Activated naive CD4-positive, alpha-beta T cell treated with anti-CD3 and anti-CD28 coated beads for 36 hours (primary cell): Measurements from ENCODE around the gene TEAD2. TPM values are rescaled to one million over a fixed set of nuclear protein-coding genes. Genes with fewer than 3 reads are reported as not detected.
A peak's percentile ranks its signal among the peaks of the same experiment; 100 is the strongest.

ENCODE experiments used
- CTCF ChIA-PET: fragments of 350-600 bp; sonication (Branson Sonifier 250); formaldehyde crosslinking; loops from one replicate; lab custom pipeline; 2021; ENCODE audit warnings: antibody characterized with exemption; lab: Charles Lee
- DNase-seq: peaks from one replicate; pipeline ENCODE4 v3.0.0-alpha.2; 2020
- H3K27ac Mint-ChIP-seq: one replicate; pipeline ENCODE4 v1.8.0; 2021; ENCODE audit warnings: mild to moderate bottlenecking, mixed read lengths
- H3K27me3 Mint-ChIP-seq: one replicate; pipeline ENCODE4 v1.8.0; 2021; ENCODE audit warnings: low read depth, mixed read lengths
- H3K36me3 Mint-ChIP-seq: one replicate; pipeline ENCODE4 v1.8.0; 2021; ENCODE audit warnings: low read depth, mixed read lengths
- H3K4me1 Mint-ChIP-seq: one replicate; pipeline ENCODE4 v1.8.0; 2021; ENCODE audit warnings: low read depth, mixed read lengths
- H3K4me3 Mint-ChIP-seq: one replicate; pipeline ENCODE4 v1.8.0; 2021; ENCODE audit warnings: mild to moderate bottlenecking, moderate library complexity, mixed read lengths
- H3K9me3 Mint-ChIP-seq: one replicate; pipeline ENCODE4 v1.8.0; 2021; ENCODE audit warnings: mixed read lengths
- intact Hi-C: fragments of 100-400 bp; cut with micrococcal nuclease; formaldehyde crosslinking; loops from one replicate; pipeline ENCODE4 v1.15.1; 2023
- total RNA-seq, 2 experiments: library from RNA; stranded (reverse); gene quantifications; one replicate each; pipeline ENCODE4 v1.2.3, GENCODE V29; 2021

Gene TEAD2
- total RNA-seq = under 1 TPM in 1 of 2 experiments, not detected in 1; 0.20 TPM

- no peak for DNase-seq
- CTCF ChIA-PET = no interaction called here
- Mint-ChIP-seq H3K36me3 (no peaks in the 10 kb centered on the region), H3K9me3 (no peaks in the 10 kb centered on the region), H3K4me3 (peak within 1 kb of the TSS; percentile 34), H3K27me3 (peaks cover 10% of the 10 kb centered on the region), H3K4me1 (peaks cover 11% of the 10 kb centered on the region), H3K27ac (no peak within 1 kb of the TSS)
- intact Hi-C loops = loop anchor here (2.0 kb wide), 1 partner anchor 27 kb away; the partner anchor contains the start of gene CD37
Observed at GRCh38 chr19:49362048-49362928, at the start of gene TEAD2. Gene TEAD2 (minus strand): TSS chr19:49362416. CDS start chr19:49360075, 2,341 bp downstream.

DNA sequence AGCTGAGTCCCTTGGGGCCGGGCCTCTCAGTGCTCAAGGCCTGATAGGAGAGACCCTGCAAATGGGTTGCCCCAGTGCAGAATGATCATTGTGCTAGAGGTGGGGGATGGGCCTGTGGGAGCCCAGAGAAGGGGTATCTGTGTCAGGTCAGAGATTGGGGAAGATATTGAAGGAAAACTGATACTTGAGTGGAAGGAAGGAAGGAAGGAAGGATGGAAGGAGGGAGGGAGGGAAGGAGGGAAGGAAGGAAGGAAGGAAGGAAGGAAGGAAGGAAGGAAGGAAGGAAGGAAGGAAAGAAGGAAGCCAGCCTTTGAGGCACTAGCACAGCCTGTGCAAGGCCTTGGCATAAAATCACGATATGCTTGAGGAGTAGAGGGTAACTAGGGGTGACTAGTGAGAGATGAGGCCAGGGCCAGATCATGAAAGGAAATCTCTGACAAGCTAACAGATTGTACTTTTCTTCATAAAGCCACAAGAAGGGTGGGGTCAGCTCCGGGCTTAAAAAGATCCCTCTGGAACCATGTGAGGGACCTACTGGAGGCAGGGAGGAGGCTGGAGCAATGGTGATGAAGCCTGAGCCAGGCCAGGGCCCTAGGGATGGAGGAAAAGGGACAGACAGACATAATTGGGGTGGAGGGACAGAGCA is 49.6 kb upstream of the TEAD2 start:
- intact Hi-C loops = no loop called here
- H3K27me3 Mint-ChIP-seq = no peaks in the 10 kb centered on the region
- no peaks in the 10 kb centered on the region for H3K36me3 Mint-ChIP-seq
- no peak overlapping the region for H3K4me3 Mint-ChIP-seq
- H3K27ac Mint-ChIP-seq = no peak overlapping the region
- no peaks in the 10 kb centered on the region for H3K9me3 Mint-ChIP-seq
- H3K4me1 Mint-ChIP-seq = peaks cover 52% of the 10 kb centered on the region
- DNase-seq = no peak
- CTCF ChIA-PET = interaction anchor here (0.7 to 3.2 kb wide), 4 partner anchors 9 to 120 kb away, joined by 3 to 15 read pairs (median 4); no protein-coding TSS in a partner anchor

DNA sequence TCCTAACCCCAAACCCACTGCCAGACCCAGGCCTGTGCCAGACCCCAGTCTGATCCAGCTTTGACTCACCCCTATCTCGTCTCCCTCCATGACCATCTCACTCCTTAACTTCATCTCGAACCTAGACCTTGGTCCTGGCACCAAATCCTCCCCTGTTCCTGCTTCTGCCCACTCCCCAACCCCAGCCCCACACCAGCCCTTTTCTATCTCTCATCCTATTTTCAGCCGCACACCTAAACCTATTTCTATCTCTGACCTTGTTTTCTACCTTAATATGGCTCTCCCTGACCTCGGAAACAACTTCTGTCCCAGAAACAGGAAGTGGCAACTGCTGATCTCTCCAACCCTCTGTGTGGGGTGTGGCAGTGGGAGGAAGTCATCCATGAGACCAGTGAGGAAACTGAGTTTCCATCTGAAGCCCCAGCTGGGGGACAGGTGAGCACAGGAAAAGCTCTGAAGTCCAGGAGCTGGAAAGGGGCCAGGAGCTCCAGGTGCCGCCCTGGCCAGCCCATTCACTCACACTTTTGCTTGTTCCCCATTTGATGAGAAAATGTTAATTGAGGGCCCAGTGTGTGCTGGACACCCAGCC is 47.3 kb upstream of the TEAD2 start:
- CTCF ChIA-PET = interaction anchor here (0.6 to 3.2 kb wide), 8 partner anchors 12 to 211 kb away, joined by 3 to 15 read pairs (median 3); partner anchors contain the start of gene FLT3LG
- Mint-ChIP-seq H3K27me3 (no peaks in the 10 kb centered on the region), H3K4me1 (peaks cover 54% of the 10 kb centered on the region), H3K27ac (peak overlapping the region; percentile 46), H3K9me3 (no peaks in the 10 kb centered on the region), H3K4me3 (peak overlapping the region; percentile 1), H3K36me3 (no peaks in the 10 kb centered on the region)
- intact Hi-C loops = no loop called here
- peak; percentile 40 for DNase-seq

DNA sequence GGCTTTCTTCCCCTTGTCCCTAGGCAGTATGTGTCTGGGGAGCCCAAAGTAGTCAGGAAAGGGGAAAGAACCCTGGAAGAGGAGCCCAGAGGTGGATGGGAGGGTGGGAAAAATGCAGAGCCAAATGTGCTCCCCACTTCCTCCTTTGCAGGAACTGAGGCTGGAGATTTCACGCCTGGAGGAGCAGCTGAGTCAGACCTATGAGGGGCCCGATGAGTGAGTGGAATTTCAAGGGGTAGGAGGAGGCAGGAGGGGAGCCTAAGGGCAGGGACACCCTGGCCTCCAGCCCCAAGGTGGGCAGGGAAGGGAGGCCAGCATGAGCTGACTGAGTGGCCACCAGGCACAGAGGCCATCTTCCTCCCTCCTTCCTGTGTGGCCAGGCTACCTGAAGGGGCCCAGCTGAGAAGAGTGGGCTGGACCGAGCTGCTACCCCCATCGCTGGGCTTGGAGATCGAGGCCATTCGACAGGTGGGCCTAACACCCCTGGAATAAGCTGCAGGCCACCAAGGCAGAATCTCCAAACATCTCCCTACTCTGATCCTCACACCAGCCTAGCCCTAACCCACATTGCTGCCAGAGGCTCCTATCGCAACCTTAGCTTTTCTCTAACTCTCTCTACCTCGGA is 46.7 kb upstream of the TEAD2 start:
- DNase-seq = no peak
- CTCF ChIA-PET = interaction anchor here (0.6 to 3.2 kb wide), 7 partner anchors 12 to 210 kb away, joined by 3 to 15 read pairs (median 3); partner anchors contain the start of gene FLT3LG
- intact Hi-C loops = no loop called here
- Mint-ChIP-seq H3K4me3 (peak overlapping the region; percentile 1), H3K27ac (peak overlapping the region; percentile 46), H3K27me3 (no peaks in the 10 kb centered on the region), H3K9me3 (no peaks in the 10 kb centered on the region), H3K36me3 (no peaks in the 10 kb centered on the region), H3K4me1 (peaks cover 54% of the 10 kb centered on the region)

DNA sequence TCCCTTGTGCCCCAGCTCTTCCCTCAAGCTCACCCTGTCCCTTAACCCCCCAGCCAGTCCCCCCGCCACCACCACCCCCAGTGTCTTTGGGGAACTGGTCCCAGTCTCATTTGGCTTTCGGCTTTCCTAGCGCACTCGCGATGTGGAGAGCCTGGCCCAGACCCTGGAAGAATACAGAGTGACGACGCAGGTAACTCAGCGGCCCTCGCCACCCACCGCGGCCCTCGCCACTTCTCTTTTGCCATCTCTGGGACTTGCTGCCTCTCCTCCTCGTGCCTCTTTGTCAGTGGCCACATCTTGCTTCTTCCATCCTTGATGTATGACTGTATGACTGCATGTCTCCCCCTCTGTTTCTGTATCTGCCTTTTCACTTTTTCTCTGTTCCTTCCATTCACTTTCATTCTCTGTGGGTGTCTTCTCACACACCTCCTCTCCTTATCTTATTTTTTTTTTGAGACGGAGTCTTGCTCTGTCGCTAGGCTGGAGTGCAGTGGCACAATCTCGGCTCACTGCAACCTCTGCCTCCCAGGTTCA is 45.3 kb upstream of the TEAD2 start:
- no peaks in the 10 kb centered on the region for H3K36me3 Mint-ChIP-seq

DNA sequence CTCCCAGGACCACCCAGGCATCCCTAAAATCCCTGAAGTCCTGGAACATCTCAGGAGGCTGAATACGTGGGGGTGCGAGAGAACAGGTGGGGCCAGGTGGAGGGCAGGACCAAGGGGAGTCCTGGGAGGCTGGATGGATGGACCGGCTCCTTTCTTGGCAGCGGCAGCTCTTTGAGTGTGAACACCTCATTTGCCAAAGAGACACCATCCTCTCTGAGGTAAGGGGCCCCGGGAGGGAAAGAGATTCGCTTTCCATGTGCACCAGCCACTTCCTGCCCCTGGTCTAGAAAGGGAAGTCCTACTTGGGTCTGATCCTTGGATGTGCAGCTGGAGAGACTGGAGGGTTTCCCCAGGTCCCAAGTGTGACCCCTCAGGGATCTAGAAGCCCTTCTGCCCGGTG is 44.9 kb upstream of the TEAD2 start:
- peaks cover 55% of the 10 kb centered on the region for H3K4me1 Mint-ChIP-seq
- intact Hi-C loops = no loop called here
- no peaks in the 10 kb centered on the region for H3K36me3 Mint-ChIP-seq
- no peak overlapping the region for H3K4me3 Mint-ChIP-seq
- no peak overlapping the region for H3K27ac Mint-ChIP-seq
- no peak for DNase-seq
- CTCF ChIA-PET = interaction anchor here (1.2 to 1.3 kb wide), 2 partner anchors 12 to 28 kb away, joined by 3 to 4 read pairs; no protein-coding TSS in a partner anchor
- no peaks in the 10 kb centered on the region for H3K27me3 Mint-ChIP-seq
- no peaks in the 10 kb centered on the region for H3K9me3 Mint-ChIP-seq

More for the DNA sequence above, 45.3 kb upstream of the TEAD2 start:
- DNase-seq = no peak
- CTCF ChIA-PET = interaction anchor here (1.3 kb wide), 1 partner anchor 11 kb away, joined by 4 read pairs; no protein-coding TSS in a partner anchor
- Mint-ChIP-seq H3K27me3 (no peaks in the 10 kb centered on the region), H3K4me1 (peaks cover 60% of the 10 kb centered on the region), H3K9me3 (no peaks in the 10 kb centered on the region), H3K4me3 (no peak overlapping the region), H3K27ac (no peak overlapping the region)
- intact Hi-C loops = no loop called here

DNA sequence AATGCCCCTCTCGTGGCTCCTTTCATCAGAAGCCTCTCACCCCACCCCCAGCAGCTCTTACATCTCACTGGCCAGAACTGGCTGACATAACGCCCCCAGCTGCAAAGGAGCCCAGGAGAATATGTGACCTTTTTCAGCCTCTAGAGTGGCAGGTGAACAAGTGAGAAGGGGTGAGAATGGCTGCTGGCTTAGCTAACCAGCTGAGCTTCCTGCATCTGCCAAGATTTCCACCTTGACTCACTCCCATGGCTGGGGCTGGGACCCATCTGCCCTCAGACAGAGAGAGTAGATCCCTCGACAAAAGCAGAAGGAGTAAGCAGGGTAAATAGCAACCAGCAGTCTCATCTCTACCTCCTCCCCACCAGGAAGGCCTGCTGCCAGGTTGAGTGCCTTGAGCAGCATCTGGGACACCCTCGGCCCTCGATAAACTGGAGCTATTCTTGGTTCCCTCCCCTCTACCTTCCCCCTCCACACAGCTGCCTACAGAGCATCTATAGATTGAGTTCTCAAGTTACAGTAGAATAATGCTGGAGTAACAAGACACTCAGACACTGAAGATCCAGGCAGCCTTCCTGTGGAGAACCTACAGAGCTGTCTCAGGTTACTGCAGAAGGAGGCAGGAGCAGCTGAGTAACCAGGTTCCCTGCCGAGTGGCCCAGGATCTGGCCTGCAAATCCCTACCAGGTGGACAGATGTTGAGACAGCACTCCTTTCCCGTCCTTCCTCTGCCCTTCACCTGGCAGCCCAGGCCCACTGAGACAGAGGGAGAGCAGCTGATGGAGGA is 41.4 kb upstream of the TEAD2 start:
- peaks cover 37% of the 10 kb centered on the region for H3K4me1 Mint-ChIP-seq
- CTCF ChIA-PET = interaction anchor here (0.7 to 0.9 kb wide), 2 partner anchors 47 to 314 kb away, joined by 3 read pairs; no protein-coding TSS in a partner anchor
- H3K27ac Mint-ChIP-seq = no peak overlapping the region
- H3K4me3 Mint-ChIP-seq = no peak overlapping the region
- intact Hi-C loops = no loop called here
- H3K36me3 Mint-ChIP-seq = no peaks in the 10 kb centered on the region
- H3K9me3 Mint-ChIP-seq = no peaks in the 10 kb centered on the region
- H3K27me3 Mint-ChIP-seq = no peaks in the 10 kb centered on the region
- DNase-seq = no peak

DNA sequence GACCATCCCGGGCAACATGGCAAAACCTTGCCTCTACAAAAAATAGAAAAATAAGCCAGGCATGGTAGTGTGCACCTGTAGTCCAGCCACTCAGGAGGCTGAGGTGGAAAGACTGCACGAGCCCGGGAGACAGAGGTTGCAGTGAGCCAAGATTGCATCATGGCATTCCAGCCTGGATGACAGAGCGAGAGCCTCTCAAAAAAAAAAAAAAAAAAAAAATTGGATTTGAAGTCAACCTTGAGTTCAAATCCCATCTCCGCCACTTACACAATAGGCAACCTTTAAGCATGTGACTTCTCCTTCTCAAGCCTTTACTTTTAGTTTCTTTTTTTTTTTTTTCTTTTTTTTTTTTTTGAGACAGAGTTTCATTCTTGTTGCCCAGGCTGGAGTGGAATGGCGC is 37.8 kb upstream of the TEAD2 start:
- intact Hi-C loops = no loop called here
- Mint-ChIP-seq H3K9me3 (no peaks in the 10 kb centered on the region), H3K4me3 (no peak overlapping the region), H3K36me3 (no peaks in the 10 kb centered on the region), H3K27me3 (no peaks in the 10 kb centered on the region), H3K27ac (no peak overlapping the region), H3K4me1 (peaks cover 25% of the 10 kb centered on the region)
- no peak for DNase-seq
- CTCF ChIA-PET = no interaction called here

- peaks cover 25% of the 10 kb centered on the region for H3K4me1 Mint-ChIP-seq
Observed at GRCh38 chr19:49398931-49399330, 36.7 kb upstream of the TEAD2 start.

GRCh38 chr19:49398001-49398615 is 35.9 kb upstream of the TEAD2 start:
- intact Hi-C loops = no loop called here
- no peaks in the 10 kb centered on the region for H3K27me3 Mint-ChIP-seq
- no peak for DNase-seq

More at GRCh38 chr19:49398931-49399330, 36.7 kb upstream of the TEAD2 start:
- no peaks in the 10 kb centered on the region for H3K27me3 Mint-ChIP-seq
- CTCF ChIA-PET = no interaction called here
- no peak overlapping the region for H3K27ac Mint-ChIP-seq
- no peak for DNase-seq
- intact Hi-C loops = no loop called here
- H3K4me3 Mint-ChIP-seq = no peak overlapping the region
- no peaks in the 10 kb centered on the region for H3K9me3 Mint-ChIP-seq
- H3K36me3 Mint-ChIP-seq = no peaks in the 10 kb centered on the region

More at GRCh38 chr19:49398001-49398615, 35.9 kb upstream of the TEAD2 start:
- no peaks in the 10 kb centered on the region for H3K36me3 Mint-ChIP-seq
- CTCF ChIA-PET = interaction anchor here (0.6 to 0.9 kb wide), 2 partner anchors 97 to 120 kb away, joined by 3 to 4 read pairs; no protein-coding TSS in a partner anchor
- no peak overlapping the region for H3K4me3 Mint-ChIP-seq
- peaks cover 21% of the 10 kb centered on the region for H3K4me1 Mint-ChIP-seq
- H3K9me3 Mint-ChIP-seq = no peaks in the 10 kb centered on the region
- H3K27ac Mint-ChIP-seq = no peak overlapping the region
